Occipital lobe (tissue), 2 donors: ENCODE results near the gene ASTN1. TPM values are rescaled to one million over a fixed set of nuclear protein-coding genes. Genes with fewer than 3 reads are reported as not detected.

Experiments
- DNase-seq: peaks from one replicate; lab custom pipeline; 2025; lab: John Stamatoyannopoulos, UW
- total RNA-seq: library from RNA; depleted of rRNA; stranded (reverse); fragments of >200 nt; gene quantifications from one replicate; pipeline ENCODE4 v1.2.3, GENCODE V29; 2014

Gene ASTN1
- total RNA-seq, 1 donor from 2014 or later, result 67.4 TPM

DNA sequence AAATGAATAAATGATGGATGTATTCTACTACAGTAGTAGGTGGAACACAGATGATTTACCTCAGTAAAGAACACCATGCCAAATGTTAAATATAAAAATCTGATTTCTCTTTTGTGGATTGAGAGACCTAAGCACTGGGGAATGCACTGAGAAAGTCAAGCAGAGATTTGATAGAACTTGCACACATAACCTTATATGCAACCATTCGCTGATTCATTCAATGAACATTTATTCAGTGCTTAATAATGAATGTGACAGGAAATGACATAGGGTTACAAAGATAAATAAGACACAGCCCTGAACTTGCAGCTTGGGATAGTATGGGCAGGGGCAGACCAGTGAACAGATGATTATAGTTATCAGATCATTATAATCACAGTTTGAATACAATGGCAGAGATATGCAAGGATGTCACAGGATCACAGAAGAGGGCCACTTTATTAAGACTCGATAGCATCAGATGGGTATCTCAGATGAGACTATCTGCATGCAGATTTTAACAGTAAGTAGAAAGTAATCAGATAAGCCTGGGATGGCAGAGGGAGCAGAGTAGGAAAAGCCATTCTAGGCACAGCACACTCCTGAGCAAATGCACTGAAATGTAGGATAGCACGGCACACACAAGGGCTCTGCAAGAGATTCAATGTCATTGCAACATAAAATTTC lies 169.4 kb downstream of the ASTN1 start:
- DNase-seq, result no peak

GRCh38 chr1:176993587-176993986 lies 170.9 kb downstream of the ASTN1 start:
- no peak for DNase-seq

DNA sequence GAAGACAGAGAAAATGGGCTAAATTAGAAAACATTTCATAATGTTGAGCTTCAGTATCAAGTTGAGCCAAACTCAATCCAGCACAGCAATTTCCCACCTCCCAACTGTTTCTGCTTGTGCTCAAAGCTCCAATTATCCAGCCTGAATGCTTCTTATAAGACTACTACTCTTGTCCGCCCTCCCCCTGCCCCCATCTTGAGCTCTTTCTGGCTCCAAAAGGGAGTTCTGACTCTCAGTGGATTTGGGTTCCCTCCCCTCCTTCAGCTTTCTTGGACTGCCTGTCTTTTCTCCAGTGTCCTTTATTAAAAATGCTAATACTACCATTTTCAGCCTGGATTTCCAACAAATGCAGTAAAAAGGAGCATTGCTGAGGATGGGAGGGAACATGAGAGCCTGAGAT lies 174.8 kb downstream of the ASTN1 start:
- no peak for DNase-seq

DNA sequence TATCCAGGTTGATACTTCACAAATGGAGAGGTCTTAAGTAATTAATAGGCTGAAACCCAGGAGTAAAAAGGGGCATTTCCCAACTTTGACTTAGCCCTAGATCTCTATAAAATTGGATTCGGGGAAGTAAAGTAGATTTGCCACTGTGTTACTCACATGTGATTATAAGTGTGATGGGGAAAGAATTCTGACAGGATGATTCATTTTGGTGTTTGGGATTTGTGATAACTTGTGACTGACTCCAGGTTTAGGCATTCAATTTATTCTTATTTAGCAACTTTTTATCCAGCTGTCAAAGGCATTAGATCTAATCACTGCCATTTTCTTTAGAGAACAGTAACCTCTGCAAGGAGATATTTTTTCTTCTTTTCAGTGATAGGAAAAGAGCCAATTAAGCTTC lies 175.5 kb downstream of the ASTN1 start:
- no peak for DNase-seq

GRCh38 chr1:176987016-176987415 lies 177.5 kb downstream of the ASTN1 start:
- no peak for DNase-seq

DNA sequence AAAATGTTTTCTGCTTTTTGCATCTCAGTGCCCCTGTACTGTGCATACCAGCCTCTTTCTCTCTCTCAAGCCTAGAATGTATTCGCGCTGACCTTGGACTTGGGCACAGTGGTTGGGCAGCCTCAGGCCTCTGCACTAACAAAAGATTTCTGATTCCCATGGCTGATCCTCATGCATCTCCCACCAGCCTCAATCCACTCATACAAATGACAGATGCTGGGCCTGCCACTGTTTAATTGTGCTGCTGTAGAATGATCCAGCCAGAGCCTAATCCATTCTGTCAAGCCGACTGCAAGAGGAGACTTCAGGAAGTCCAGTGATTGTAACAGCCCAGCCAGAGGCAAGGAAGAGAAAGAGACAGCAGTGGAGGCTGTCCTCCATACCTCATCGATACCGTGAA lies 180.8 kb downstream of the ASTN1 start:
- no peak for DNase-seq

GRCh38 chr1:176976771-176977170 lies 187.7 kb downstream of the ASTN1 start:
- DNase-seq, result no peak

GRCh38 chr1:176976225-176976624 lies 188.3 kb downstream of the ASTN1 start:
- no peak for DNase-seq

GRCh38 chr1:176964687-176965086 lies 199.8 kb downstream of the ASTN1 start:
- DNase-seq, result no peak

DNA sequence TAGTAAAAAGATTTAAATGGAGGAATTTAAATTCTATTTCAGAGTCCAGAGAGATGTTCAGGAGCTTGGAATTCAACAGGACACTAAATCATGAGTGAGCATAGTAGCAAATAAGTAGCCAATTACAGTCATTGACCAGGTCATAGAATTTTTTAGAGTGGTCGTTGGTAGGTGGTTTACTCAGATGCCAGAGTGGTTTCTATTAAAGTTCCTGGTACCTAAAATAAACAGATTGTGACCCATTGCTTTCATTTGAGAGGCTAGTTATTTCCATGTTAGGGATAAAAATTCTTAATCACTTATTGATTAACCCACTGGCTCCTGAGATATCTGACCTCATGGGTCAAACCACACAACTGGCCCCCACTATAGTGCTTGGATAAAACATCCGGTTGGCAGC lies 201.3 kb downstream of the ASTN1 start:
- no peak for DNase-seq

DNA sequence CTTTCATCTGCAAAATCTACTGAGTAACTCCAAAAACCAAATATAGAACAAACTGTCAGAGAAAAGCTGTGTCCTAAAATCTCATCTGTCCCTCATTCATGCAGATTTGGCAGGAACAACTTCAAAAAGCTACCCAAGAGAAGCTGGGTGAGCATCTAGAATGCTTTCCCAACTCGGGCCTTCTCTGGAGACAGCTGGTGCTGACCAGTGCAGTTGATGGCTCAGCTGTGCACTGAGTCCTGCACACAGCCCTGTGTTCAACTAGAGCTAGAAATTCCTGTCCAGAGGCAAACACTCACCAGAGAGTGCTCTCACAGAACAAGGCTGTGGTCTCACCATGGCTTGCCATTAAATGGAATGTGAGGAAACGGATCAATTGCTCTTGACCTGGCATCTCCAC lies 202.8 kb downstream of the ASTN1 start:
- DNase-seq, result no peak

- DNase-seq, result no peak
Observed at GRCh38 chr1:176959191-176959820, 205.2 kb downstream of the ASTN1 start.

- DNase-seq, result no peak
Observed at GRCh38 chr1:176957603-176958002, 206.9 kb downstream of the ASTN1 start.

GRCh38 chr1:176954242-176954641 lies 210.3 kb downstream of the ASTN1 start:
- DNase-seq, result no peak

DNA sequence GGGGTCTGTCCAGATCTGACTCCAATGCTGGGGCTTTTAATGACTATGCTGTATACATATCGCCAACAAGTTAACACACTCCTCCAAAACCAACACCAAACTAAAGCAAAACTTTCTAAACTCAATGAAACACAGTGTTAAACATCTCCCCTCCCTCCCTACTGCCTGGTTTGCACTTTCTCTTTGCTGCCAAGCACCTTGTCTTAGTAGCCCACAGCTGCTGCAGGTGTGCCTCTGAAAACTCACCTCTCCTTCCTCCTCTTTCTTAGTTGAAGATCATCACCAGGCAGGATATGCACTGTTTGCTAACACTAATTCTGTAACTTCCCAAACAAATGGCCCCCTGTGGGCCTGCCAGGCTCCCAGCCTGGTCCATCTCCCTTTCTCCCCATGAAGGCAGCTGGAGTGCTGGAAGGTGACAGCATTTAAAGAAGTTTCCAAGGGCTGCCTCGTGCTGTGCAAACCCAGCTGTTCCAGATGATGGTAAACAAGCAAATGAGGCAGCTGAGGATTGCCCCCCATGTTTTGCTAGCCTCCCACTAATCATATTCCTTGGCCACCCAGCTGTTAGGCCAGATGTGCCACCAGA lies 213.7 kb downstream of the ASTN1 start:
- DNase-seq, result no peak

DNA sequence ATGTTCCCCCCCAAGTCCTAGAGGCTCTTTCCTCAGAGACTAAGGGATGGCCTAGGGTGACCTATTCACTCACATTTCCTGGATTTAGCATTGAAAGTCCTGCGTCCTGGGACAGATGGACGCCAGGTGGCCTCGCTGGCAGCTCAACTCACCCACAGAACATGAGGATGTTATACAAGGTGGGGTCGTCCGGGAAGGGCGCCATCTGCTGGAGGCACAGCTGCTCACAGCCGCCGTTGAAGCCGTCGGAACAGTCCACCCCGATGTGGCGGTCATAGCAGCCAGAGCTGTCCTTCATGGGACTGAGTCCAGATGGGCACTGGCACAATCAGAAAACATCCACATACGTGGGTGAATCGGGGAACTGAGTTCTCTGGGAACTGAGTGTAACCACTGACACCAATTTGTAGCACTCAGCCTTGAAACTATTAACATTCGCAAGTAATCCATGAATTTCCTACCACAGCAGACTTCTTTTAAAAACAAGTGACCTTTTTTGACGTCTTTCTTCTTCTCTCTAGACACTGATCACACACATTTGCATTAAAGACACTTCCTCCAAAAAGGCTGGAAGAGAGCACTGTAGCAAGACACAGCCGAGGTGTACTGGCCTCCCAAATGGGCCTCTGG lies 215.4 kb downstream of the ASTN1 start:
- DNase-seq, result no peak

GRCh38 chr1:176944606-176945005 lies 219.9 kb downstream of the ASTN1 start:
- DNase-seq, result no peak

GRCh38 chr1:176943783-176944182 lies 220.7 kb downstream of the ASTN1 start:
- no peak for DNase-seq

- DNase-seq, result no peak
Observed at GRCh38 chr1:176942346-176942745, 222.2 kb downstream of the ASTN1 start.

DNA sequence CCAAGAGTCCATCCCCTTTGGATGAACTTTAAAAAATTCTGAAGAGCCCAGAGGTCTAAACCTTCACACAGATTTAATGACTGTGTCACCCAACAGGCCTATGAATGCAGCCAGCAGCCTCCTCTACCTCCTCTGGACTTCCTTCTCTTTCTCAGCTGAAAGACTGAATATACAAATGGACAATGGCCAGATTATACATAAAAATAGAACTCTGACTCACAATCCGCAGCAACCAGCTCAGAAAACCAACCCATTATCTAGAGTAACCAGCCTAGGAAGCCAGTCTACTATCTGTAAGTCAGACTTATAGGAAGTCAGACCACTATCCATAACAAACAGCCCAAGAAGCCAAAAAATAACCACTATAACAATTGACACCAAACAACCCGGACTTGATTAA lies 224.5 kb downstream of the ASTN1 start:
- no peak for DNase-seq

DNA sequence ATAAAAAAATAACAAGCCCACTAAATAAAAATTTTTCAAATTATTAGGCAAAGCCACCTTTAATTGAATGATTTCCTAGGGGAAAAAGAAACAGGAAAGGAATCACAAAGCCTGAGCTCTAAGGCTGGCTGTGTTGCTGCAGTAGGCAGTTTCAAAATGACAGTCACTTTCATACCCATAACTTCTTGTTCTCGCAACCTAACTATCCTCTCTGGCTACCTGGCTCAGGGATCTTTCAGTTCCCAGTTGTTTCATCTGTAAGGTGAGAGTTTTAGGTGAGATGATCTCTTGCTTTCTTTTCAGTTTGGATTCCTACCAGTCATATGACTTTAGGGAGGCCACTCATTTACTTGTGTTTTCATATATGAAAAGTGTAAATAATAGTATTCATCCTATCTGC lies 226.1 kb downstream of the ASTN1 start:
- DNase-seq, result no peak

- no peak for DNase-seq
Observed at GRCh38 chr1:176934370-176934769, 230.1 kb downstream of the ASTN1 start.
